K562 (cell line): ENCODE measurements around the gene SDK1. TPM values are rescaled to one million over a fixed set of nuclear protein-coding genes. Genes with fewer than 3 reads are reported as not detected.

Experiments
- ATAC-seq: fragments of 200-7000 bp; cut with Tn5 transposase; 3 replicates; pipeline ENCODE4 v1.9.1; 2020; ENCODE audit warnings: moderate library complexity
- BruUV-seq: library from RNA; stranded (reverse); fragments of 400-500 nt; replicated peaks from 2 replicates; lab custom pipeline; 2021; lab: Mats Ljungman, UMichigan
- CTCF ChIA-PET: fragments of 300-600 bp; formaldehyde crosslinking; extraction: SDS; loops from one replicate; lab custom pipeline; 2021; ENCODE audit warnings: low intra/inter-chr PET ratio; lab: Yijun Ruan, JAX
- POLR2A ChIA-PET: fragments of 300-600, 350-650 bp; sonication (Branson Sonifier 250); formaldehyde crosslinking; extraction: SDS; loops from one replicate; lab custom pipeline; 2021; ENCODE audit warnings: antibody characterized with exemption, inconsistent platforms; lab: Yijun Ruan, JAX
- DNase-seq, 4 experiments: peaks; one replicate each; pipeline versions ENCODE4 v3.0.0 to v3.0.0-alpha.2; 2011 to 2018; ENCODE audit warnings: low spot score in 3 of 4, mixed read lengths in 3 of 4; ENCODE audit errors: extremely low read depth in 1 of 4
- FAIRE-seq: peaks from 2 replicates; lab custom pipeline; 2011; peaks lifted over from hg19 to GRCh38; lab: Jason Lieb, UNC
- H2AFZ ChIP-seq: 2 replicates; pipeline ENCODE4 v1.6.0; 2011; ENCODE audit warnings: low read depth, low read length, control low read depth, inconsistent platforms
- H3K27ac ChIP-seq: fragments of 200-600 bp; 3 replicates; pipeline ENCODE4 v1.8.0; 2011; ENCODE audit warnings: low read depth, mild to moderate bottlenecking, control low read depth, inconsistent platforms, low read length, moderate library complexity, mixed read lengths; ENCODE audit errors: extremely low read depth
- H3K27me3 ChIP-seq, 2 experiments: fragments of 300-600 bp in 1 of 2; 2 replicates in 1 of 2; 3 replicates in 1 of 2; pipeline versions ENCODE4 v1.6.0 to v1.8.0; 2011; ENCODE audit warnings: inconsistent platforms in 2 of 2, low read length in 2 of 2, mild to moderate bottlenecking in 1 of 2, mixed read lengths in 1 of 2, moderate library complexity in 1 of 2; ENCODE audit not compliant: control insufficient read depth in 2 of 2, insufficient read depth in 2 of 2
- H3K36me3 ChIP-seq: fragments of 300-600 bp; 3 replicates; pipeline ENCODE4 v1.8.0; 2011; ENCODE audit warnings: mild to moderate bottlenecking, low read length, inconsistent platforms; ENCODE audit not compliant: control insufficient read depth, insufficient read depth
- H3K4me1 ChIP-seq, 2 experiments: fragments of 200-600 bp in 1 of 2; replicated peaks in 1 of 2; 2 replicates in 1 of 2; 3 replicates in 1 of 2; pipeline versions ENCODE4 v1.5.1 to v1.8.0; 2011; ENCODE audit warnings: inconsistent platforms in 2 of 2, low read length in 2 of 2, mild to moderate bottlenecking in 1 of 2, mixed read lengths in 1 of 2, moderate library complexity in 1 of 2; ENCODE audit not compliant: control insufficient read depth in 2 of 2, insufficient read depth in 2 of 2
- H3K4me2 ChIP-seq: 2 replicates; pipeline ENCODE4 v1.6.1; 2011; ENCODE audit warnings: low read length, control low read depth, inconsistent platforms, mixed read lengths; ENCODE audit not compliant: insufficient read depth
- H3K4me3 ChIP-seq: fragments of 200-600 bp; sonication (generic), shearing (Covaris generic); 2 replicates; pipeline ENCODE4 v1.5.1; 2016; ENCODE audit warnings: control low read depth, inconsistent platforms
- H3K79me2 ChIP-seq: fragments of 200-600 bp; 3 replicates; pipeline ENCODE4 v1.8.0; 2011; ENCODE audit warnings: low read length, inconsistent platforms; ENCODE audit not compliant: control insufficient read depth, insufficient read depth
- H3K9ac ChIP-seq, 2 experiments: 2 replicates each; pipeline versions ENCODE4 v1.6.0 to v1.6.1; 2011; ENCODE audit warnings: low read depth in 2 of 2, low read length in 2 of 2, control low read depth in 1 of 2, inconsistent platforms in 1 of 2, mild to moderate bottlenecking in 1 of 2, mixed read lengths in 1 of 2; ENCODE audit not compliant: insufficient read depth in 1 of 2
- H3K9me1 ChIP-seq: one replicate; pipeline ENCODE4 v1.6.0; 2011; ENCODE audit warnings: inconsistent platforms, mild to moderate bottlenecking, low read length, moderate library complexity; ENCODE audit not compliant: control insufficient read depth, insufficient read depth
- H3K9me3 ChIP-seq: replicated peaks from 2 replicates; pipeline ENCODE4 v1.5.1; 2011; ENCODE audit warnings: low read depth, low read length, inconsistent platforms; ENCODE audit not compliant: control insufficient read depth, insufficient read depth
- H4K20me1 ChIP-seq: replicated peaks from 2 replicates; pipeline ENCODE4 v1.6.1; 2011; ENCODE audit warnings: low read length, inconsistent platforms, mixed read lengths; ENCODE audit not compliant: control insufficient read depth, insufficient read depth
- BRD9 ChIP-seq: fragments of 450-650 bp; IDR thresholded peaks from 2 replicates; pipeline ENCODE4 v1.6.1; 2018; ENCODE audit warnings: low read depth; ENCODE audit not compliant: partially characterized antibody
- HNRNPLL ChIP-seq: fragments of 200-400 bp; formaldehyde crosslinking; IDR thresholded peaks from 2 replicates; pipeline ENCODE4 v1.6.1; 2017; ENCODE audit warnings: low read length, low read depth, mild to moderate bottlenecking; ENCODE audit not compliant: poor library complexity, severe bottlenecking
- HOXB6 ChIP-seq: fragments of 250-450 bp; sonication (Bioruptor Pico); IDR thresholded peaks from 2 replicates; pipeline ENCODE4 v1.5.1; 2022; ENCODE audit warnings: mild to moderate bottlenecking, borderline replicate concordance
- KDM4B ChIP-seq, 2 experiments: fragments of 450-650 bp in 1 of 2; sonication (generic) in 1 of 2; IDR thresholded peaks; 2 replicates each; pipeline ENCODE4 v1.6.1; 2016 to 2017; ENCODE audit warnings: borderline replicate concordance in 2 of 2, antibody characterized with exemption in 1 of 2, low read depth in 1 of 2, mild to moderate bottlenecking in 1 of 2
- ZNF785 ChIP-seq: fragments of 250-450 bp; sonication (Bioruptor Pico); IDR thresholded peaks from 2 replicates; pipeline ENCODE4 v1.4.0; 2020; ENCODE audit warnings: mild to moderate bottlenecking
- WGBS: fragments of 100-300 bp; shearing (Covaris generic); methylation state at CpG from one replicate; pipeline ENCODE4 v1.1.6; 2016; ENCODE audit warnings: low coverage, mixed read lengths; ENCODE audit not compliant: insufficient coverage; ENCODE audit errors: missing lambda C conversion rate; 5-methylcytosine and 5-hydroxymethylcytosine counted together
- in situ Hi-C: fragments of 300-500 bp; cut with MboI; formaldehyde crosslinking; loops from 4 replicates; pipeline ENCODE4 v1.15.0; 2018; ENCODE audit warnings: inconsistent platforms, mixed read lengths
- intact Hi-C: fragments of 100-400 bp; cut with micrococcal nuclease; formaldehyde crosslinking; loops from 2 replicates; pipeline ENCODE4 v1.14.2; 2022
- polyA plus RNA-seq, 8 experiments: library from polyadenylated mRNA; depleted of rRNA in 4 of 8; stranded (reverse) in 5 of 8; unstranded in 3 of 8; fragments of >200 nt; fragmentation: Nextera tagmentation in 2 of 8; fragmentation: Illumina TruSeq in 1 of 8; extraction: Ambion mirVana in 2 of 8; extraction: Trizol in 1 of 8; gene quantifications; 2 replicates each; pipeline versions ENCODE4 v1.2.1 to v1.2.3, GENCODE V29; 2011 to 2014; ENCODE audit warnings: inconsistent platforms in 1 of 8, missing spikeins in 1 of 8
- total RNA-seq, 7 experiments: library from RNA; depleted of rRNA in 6 of 7; stranded (reverse); fragments of >200 nt in 6 of 7; fragmentation: Illumina TruSeq in 2 of 7; extraction: Trizol in 2 of 7; gene quantifications; 2 replicates each; pipeline versions ENCODE4 v1.2.1 to v1.2.3, GENCODE V29; 2011 to 2021; ENCODE audit warnings: low replicate concordance in 1 of 7
- TF ChIP-seq, protein P1 (sequence below): fragments of 250-450 bp; sonication (Bioruptor Pico); IDR thresholded peaks from 2 replicates; pipeline ENCODE4 v1.8.0; 2021; ENCODE audit warnings: borderline replicate concordance, mild to moderate bottlenecking, moderate library complexity; ENCODE audit not compliant: poor library complexity, severe bottlenecking

Gene SDK1
- total and polyA plus RNA-seq, 9 of the 15 experiments (the other 6 are each of a cell fraction or from before 2014, with no cell fraction given): 0.16 TPM; not detected in 8

DNA sequence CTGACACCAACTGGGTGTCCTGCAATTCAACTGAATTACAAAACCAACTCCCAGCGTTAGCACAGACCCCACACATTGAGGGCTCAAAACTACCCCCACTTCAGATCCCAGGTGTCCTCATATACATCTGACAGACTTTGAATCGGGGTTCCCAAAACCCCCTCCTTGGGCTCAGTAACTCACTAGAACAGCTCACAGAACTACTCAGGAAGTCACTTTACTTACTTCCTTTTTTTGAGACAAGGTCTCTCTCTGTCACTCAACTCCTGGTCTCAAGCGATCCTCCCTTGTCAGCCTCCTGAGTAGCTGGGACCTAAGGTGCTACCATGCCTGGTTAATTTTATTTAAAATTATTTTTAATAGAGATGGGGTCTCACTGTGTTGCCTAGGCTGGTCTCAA lies 456.0 kb downstream of the SDK1 start:
- H3K9me3 ChIP-seq: no peaks in the 10 kb centered on the region
- no TSS peak for BruUV-seq
- no peak overlapping the region for H3K4me2 ChIP-seq
- DNase-seq (no peak), FAIRE-seq (no peak), ATAC-seq (no peak)
- H3K4me1 ChIP-seq: no peaks in the 10 kb centered on the region
- no peaks in the 10 kb centered on the region for H3K36me3 ChIP-seq
- no peak overlapping the region for H3K4me3 ChIP-seq
- H3K9me1 ChIP-seq: no peaks in the 10 kb centered on the region
- 0% methylated on average over 3 of the region's 3 CpGs for WGBS
- H3K79me2 ChIP-seq: no peaks in the 10 kb centered on the region
- in situ Hi-C loops (no loop called here), intact Hi-C loops (no loop called here)
- no peaks in the 10 kb centered on the region for H4K20me1 ChIP-seq
- no peaks in the 10 kb centered on the region for H3K27me3 ChIP-seq
- no peak overlapping the region for H2AFZ ChIP-seq
- POLR2A ChIA-PET: no interaction called here
- CTCF ChIA-PET: no interaction called here
- TF ChIP-seq KDM4B (IDR thresholded peaks at IDR 0.05; ENCODE audit: borderline replicate concordance in 2 of 2, low read depth in 1 of 2): no peak
- no peak for TF ChIP-seq HOXB6
- no peak for TF ChIP-seq BRD9
- no peak for TF ChIP-seq HNRNPLL
- TF ChIP-seq, protein P1, sequence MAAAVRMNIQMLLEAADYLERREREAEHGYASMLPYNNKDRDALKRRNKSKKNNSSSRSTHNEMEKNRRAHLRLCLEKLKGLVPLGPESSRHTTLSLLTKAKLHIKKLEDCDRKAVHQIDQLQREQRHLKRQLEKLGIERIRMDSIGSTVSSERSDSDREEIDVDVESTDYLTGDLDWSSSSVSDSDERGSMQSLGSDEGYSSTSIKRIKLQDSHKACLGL (CRISPR knock-in tag): no peak
- no peak for TF ChIP-seq ZNF785
- no peak overlapping the region for H3K27ac ChIP-seq
- H3K9ac ChIP-seq: no peak overlapping the region
